WERI-Rb-1 (cell line): Measurements from ENCODE around the gene HSD11B1L.
A peak's percentile ranks its signal among the peaks of the same experiment; 100 is the strongest.
"Not testable (repeated sequence)": the region's sequence is repeated elsewhere in the genome, so short reads cannot be mapped to it uniquely, and the experiment has no call there.

ENCODE experiments used
- DNase-seq: peaks from one replicate; pipeline ENCODE4 v3.0.0-alpha.2; 2020
- H3K27ac ChIP-seq: fragments of 250-450 bp; sonication (Bioruptor Pico); 2 replicates; pipeline ENCODE4 v1.5.1; 2020; ENCODE audit warnings: mild to moderate bottlenecking, moderate library complexity
- H3K27me3 ChIP-seq: fragments of 250-450 bp; sonication (Bioruptor Pico); 2 replicates; pipeline ENCODE4 v1.5.1; 2021; ENCODE audit warnings: mild to moderate bottlenecking, low read depth, moderate library complexity; ENCODE audit not compliant: insufficient read depth, severe bottlenecking
- H3K36me3 ChIP-seq: fragments of 250-450 bp; sonication (Bioruptor Pico); 2 replicates; pipeline ENCODE4 v1.5.1; 2020; ENCODE audit warnings: mild to moderate bottlenecking, moderate library complexity
- H3K4me3 ChIP-seq: 2 replicates; pipeline ENCODE4 v1.5.1; 2011; ENCODE audit warnings: low read depth, mild to moderate bottlenecking, control low read depth, low read length
- H3K9me3 ChIP-seq: fragments of 250-450 bp; sonication (Bioruptor Pico); 2 replicates; pipeline ENCODE4 v1.5.1; 2021; ENCODE audit warnings: mild to moderate bottlenecking, moderate library complexity; ENCODE audit not compliant: severe bottlenecking
- CTCF ChIP-seq: IDR thresholded peaks from 2 replicates; pipeline ENCODE4 v1.5.1; 2011; ENCODE audit warnings: low read depth, mild to moderate bottlenecking, control low read depth, inconsistent platforms, low read length

The HSD11B1L gene

DNA sequence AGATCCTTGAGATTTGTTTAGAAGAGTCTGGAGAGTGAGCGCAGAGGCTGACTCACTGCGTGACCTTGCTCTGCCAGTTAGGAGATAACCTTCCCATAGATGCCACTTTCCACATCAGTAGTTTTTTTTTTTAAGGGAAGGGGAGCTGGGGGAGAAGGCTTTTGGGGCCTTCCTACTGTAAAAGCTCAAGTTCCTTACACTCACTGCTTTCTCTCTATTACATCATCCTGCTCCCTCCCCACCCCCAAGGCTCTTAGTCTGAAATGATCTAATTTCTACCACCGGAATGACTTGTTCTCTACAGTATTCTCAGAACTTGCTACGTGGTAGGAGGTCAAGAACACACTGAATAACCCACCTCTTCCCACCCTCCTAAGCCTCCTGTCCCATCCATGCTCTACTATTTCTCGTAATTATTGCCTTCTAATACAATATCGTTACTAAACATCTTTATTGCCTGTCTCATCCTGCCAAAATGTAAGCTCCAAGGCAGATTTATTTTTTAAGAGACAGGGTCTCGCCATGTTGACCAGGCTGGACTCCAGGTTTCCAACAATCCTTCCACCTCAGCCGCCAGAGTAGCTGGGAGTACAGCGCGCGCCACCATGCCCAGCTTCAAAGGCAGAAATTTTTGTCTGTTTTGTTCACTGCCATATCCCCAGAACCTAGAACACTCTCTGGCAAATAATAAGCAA is 37.9 kb downstream of the HSD11B1L start:
- DNase-seq, result no peak
- Histone ChIP-seq H3K4me3 (peak overlapping the region; percentile 99), H3K27me3 (no peaks in the 10 kb centered on the region), H3K9me3 (no peaks in the 10 kb centered on the region), H3K36me3 (peaks cover 33% of the 10 kb centered on the region), H3K27ac (peak overlapping the region; percentile 97)
- TF ChIP-seq CTCF, result no peak

- DNase-seq, result peak; percentile 42
- H3K4me3 ChIP-seq, result peak overlapping the region; percentile 99
- H3K27me3 ChIP-seq, result no peaks in the 10 kb centered on the region
- peaks cover 26% of the 10 kb centered on the region for H3K36me3 ChIP-seq
- H3K9me3 ChIP-seq, result no peaks in the 10 kb centered on the region
- no peak for TF ChIP-seq CTCF
- H3K27ac ChIP-seq, result peak overlapping the region; percentile 97
Measured at GRCh38 chr19:5719274-5719960, 38.6 kb downstream of the HSD11B1L start.

- no peaks in the 10 kb centered on the region for H3K27me3 ChIP-seq
- peak; percentile 98 for DNase-seq
- peak within 1 kb of the TSS; percentile 99 for H3K4me3 ChIP-seq
- peak; percentile 97 for TF ChIP-seq CTCF
- H3K27ac ChIP-seq, result peak within 1 kb of the TSS; percentile 97
- H3K9me3 ChIP-seq, result no peaks in the 10 kb centered on the region
- peaks cover 23% of the 10 kb centered on the region for H3K36me3 ChIP-seq
Measured at GRCh38 chr19:5719961-5720790, 39.3 kb downstream of the HSD11B1L start, which contains the start of the genes CATSPERD and LONP1. CATSPERD (plus strand) TSS chr19:5720637; CDS start chr19:5720738, 101 bp downstream. LONP1 (minus strand) TSS chr19:5720146; CDS start chr19:5720132, 14 bp downstream.

- Histone ChIP-seq H3K4me3 (no peak overlapping the region), H3K27me3 (no peaks in the 10 kb centered on the region), H3K27ac (no peak overlapping the region), H3K36me3 (no peaks in the 10 kb centered on the region), H3K9me3 (peaks cover 6% of the 10 kb centered on the region)
- no peak for DNase-seq
- no peak for TF ChIP-seq CTCF
Measured at GRCh38 chr19:5727453-5728050, 46.7 kb downstream of the HSD11B1L start.

DNA sequence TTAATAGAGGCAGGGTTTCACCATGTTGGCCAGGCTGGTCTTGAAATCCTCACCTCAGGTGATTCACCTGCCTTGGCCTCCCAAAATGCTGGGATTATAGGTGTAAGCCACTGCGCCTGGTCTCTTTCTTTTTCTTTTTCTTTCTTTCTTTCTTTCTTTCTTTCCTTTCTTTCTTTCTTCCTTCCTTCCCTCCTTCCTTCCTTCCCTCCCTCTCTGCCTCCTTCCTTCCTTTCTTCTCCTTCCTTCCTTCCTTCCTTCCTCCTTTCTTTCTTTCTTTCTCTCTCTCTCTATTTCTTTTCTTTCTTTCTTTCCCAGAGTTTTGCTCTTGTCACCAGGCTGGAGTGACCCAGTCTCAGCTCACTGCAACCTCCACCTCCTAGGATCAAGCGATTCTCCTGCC is 52.3 kb downstream of the HSD11B1L start:
- H3K36me3 ChIP-seq, H3K27ac ChIP-seq, H3K4me3 ChIP-seq, H3K9me3 ChIP-seq, DNase-seq, H3K27me3 ChIP-seq: not testable (repeated sequence)
